Subcutaneous adipose tissue (tissue), 4 donors: ENCODE data around the gene NYAP1. TPM values are rescaled to one million over a fixed set of nuclear protein-coding genes. Genes with fewer than 3 reads are reported as not detected.

Source experiments
- CTCF ChIP-seq: fragments of 450-650 bp; IDR thresholded peaks from one replicate; pipeline ENCODE4 v1.5.1; 2016; ENCODE audit warnings: low read depth, mild to moderate bottlenecking, control low read depth, antibody characterized with exemption, moderate library complexity
- total RNA-seq, 4 donors: library from RNA; depleted of rRNA; stranded (reverse); fragments of >200 nt; gene quantifications; one replicate each; pipeline ENCODE4 v1.1.0, GENCODE V29; 2016

The NYAP1 gene
- total RNA-seq, 4 donors from 2014 or later: 0.17 to 0.22 TPM; not detected in 2

- TF ChIP-seq CTCF: no peak
These were observed 5.4 kb downstream of the NYAP1 start for GRCh38 chr7:100489121-100489520.

GRCh38 chr7:100489824-100490223, 6.1 kb downstream of the NYAP1 start:
- TF ChIP-seq CTCF: no peak

DNA sequence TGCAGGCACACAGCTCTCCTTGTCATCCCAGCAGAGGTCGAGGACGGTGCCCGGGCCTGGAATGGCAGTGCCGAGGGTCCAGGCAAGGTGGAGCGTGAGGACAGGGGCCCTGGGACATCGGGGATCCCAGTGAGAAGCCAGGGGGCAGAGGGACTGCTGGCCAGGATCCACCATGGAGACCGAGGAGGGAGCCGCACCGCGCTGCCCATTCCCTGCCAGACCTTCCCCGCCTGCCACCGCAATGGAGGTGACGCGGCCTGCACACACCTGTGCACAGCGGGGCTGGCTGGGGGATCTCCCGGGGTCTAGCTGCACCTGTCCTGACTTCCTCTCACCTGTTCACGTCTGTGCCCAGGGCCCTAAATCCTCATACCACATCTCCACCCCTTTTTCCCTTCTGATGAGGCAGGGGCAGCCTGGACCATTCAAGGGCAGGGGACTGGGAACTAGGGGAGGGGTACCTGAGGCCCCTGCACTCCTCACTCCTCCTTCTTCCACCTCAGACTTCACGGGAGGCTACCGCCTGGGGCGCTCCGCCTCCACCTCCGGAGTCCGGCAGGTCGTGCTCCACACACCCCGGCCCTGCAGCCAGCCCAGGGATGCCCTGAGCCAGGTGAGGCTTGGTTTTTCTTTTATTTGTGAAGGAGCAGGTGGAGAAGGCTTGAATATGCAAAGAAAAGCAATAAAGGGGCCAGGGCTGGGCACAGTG, 6.9 kb downstream of the NYAP1 start:
- no peak for TF ChIP-seq CTCF

- no peak for TF ChIP-seq CTCF
These were observed 7.5 kb downstream of the NYAP1 start for GRCh38 chr7:100491192-100491578.

DNA sequence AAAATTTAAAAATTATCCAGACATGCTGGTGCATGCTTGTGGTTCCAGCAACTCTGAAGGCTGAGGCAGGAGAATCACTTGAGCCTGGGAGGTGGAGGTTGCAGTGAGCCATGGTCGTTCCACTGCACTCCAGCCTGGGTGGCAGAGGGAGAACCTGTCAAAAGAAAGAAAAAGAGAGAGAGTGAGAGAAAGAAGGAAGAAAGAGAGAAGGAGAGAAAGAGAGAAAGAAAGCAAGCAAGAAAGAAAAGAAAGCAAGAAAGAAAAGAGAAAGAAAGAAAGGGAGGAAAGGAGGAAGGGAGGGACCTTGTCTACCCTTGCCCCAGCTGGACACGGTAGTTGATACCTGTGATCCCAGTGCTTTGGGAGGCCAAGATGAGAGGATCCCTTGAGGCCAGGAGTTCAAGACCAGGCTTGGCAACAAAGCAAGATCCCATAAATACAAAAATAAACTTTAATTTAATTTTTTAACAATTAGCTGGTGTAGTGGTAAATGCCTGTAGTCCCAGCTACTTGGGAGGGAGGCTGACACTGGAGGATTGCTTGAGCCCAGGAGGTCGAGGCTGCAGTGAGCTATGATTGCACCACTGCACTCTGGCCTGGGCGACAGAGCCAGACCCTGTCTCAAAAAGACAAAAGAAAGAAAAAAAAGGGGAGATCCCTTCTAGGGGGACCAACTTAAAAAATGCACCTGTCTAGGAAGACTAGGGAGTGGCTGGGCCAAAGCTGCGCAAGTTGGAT, 9.2 kb downstream of the NYAP1 start:
- no peak for TF ChIP-seq CTCF

GRCh38 chr7:100493476-100494264, 9.9 kb downstream of the NYAP1 start:
- TF ChIP-seq CTCF: no peak

- no peak for TF ChIP-seq CTCF
These were observed 12.8 kb downstream of the NYAP1 start for GRCh38 chr7:100496509-100496908.
